ENCODE results near the gene PAX2. TPM values are rescaled to one million over a fixed set of nuclear protein-coding genes. Genes with fewer than 3 reads are reported as not detected.

Gene PAX2
- total RNA-seq, 2 donors from 2014 or later, result 0.93 to 0.99 TPM

DNA sequence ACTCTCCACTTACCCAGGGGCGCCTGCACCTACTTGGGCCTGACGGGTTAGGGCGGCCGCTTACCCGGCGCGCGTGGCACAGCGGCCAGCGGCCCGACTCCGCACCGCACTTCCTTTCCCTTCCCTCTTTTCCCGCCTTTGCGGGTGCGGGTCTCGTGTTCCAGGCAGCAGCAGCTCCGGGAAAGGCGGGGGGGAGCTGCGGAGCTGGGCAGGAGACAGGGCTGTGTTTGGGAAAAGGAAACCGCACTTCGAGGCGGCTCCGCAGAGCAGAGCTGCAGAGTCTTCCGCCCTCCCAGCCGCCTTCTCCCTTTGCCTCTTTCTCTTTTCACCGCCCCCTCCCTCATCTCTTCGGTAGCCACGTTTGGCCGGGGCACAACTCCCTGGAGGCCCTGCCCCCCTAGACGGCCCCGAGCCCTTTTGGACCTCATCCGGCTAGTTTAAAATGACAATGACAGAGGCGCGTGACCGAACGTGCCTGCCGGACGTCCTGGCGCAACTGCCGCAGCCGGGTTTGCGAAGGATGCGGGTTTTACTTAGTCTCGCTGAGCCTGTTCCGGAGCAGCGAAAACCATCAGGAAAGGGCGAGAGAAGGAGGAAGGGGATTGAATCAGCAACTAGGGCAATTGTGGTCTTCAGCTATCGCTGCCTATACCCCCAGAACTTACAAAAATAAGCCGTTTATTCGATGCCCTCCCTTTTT is 7.9 kb upstream of the PAX2 start:
- Mint-ChIP-seq H3K27me3 (ENCODE audit: insufficient read depth) (peaks cover 100% of the 10 kb centered on the region), H3K27ac (no peak overlapping the region), H3K4me3 (peak overlapping the region; percentile 53), H3K9me3 (no peaks in the 10 kb centered on the region), H3K4me1 (peaks cover 41% of the 10 kb centered on the region), H3K36me3 (ENCODE audit: low read depth) (no peaks in the 10 kb centered on the region)
- Histone ChIP-seq H3K36me3 (ENCODE audit: control insufficient read depth, insufficient read depth, low read length) (no peaks in the 10 kb centered on the region), H3K27me3 (ENCODE audit: control insufficient read depth, insufficient read depth, low read length, poor library complexity, severe bottlenecking) (peaks cover 100% of the 10 kb centered on the region), H3K4me1 (ENCODE audit: control insufficient read depth, insufficient read depth, low read length) (peaks cover 19% of the 10 kb centered on the region), H3K9me3 (ENCODE audit: control insufficient read depth, low read length) (no peaks in the 10 kb centered on the region), H3K27ac (ENCODE audit: low read depth, low read length) (no peak overlapping the region), H3K4me3 (ENCODE audit: low read length) (peak overlapping the region; percentile 70), H3K9ac (ENCODE audit: extremely low read depth, low read length, poor library complexity, severe bottlenecking) (no peak overlapping the region)
- TF ChIP-seq, protein P1, sequence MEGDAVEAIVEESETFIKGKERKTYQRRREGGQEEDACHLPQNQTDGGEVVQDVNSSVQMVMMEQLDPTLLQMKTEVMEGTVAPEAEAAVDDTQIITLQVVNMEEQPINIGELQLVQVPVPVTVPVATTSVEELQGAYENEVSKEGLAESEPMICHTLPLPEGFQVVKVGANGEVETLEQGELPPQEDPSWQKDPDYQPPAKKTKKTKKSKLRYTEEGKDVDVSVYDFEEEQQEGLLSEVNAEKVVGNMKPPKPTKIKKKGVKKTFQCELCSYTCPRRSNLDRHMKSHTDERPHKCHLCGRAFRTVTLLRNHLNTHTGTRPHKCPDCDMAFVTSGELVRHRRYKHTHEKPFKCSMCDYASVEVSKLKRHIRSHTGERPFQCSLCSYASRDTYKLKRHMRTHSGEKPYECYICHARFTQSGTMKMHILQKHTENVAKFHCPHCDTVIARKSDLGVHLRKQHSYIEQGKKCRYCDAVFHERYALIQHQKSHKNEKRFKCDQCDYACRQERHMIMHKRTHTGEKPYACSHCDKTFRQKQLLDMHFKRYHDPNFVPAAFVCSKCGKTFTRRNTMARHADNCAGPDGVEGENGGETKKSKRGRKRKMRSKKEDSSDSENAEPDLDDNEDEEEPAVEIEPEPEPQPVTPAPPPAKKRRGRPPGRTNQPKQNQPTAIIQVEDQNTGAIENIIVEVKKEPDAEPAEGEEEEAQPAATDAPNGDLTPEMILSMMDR (conservative IDR thresholded peaks at IDR 0.05), result no peak
- DNase-seq, result peak; percentile 83
- 1 to 2% methylated on average over 21 to 51 of the region's 51 CpGs for WGBS, 2 experiments (ENCODE audit: insufficient coverage in 1 of 2, insufficient read length in 1 of 2)

DNA sequence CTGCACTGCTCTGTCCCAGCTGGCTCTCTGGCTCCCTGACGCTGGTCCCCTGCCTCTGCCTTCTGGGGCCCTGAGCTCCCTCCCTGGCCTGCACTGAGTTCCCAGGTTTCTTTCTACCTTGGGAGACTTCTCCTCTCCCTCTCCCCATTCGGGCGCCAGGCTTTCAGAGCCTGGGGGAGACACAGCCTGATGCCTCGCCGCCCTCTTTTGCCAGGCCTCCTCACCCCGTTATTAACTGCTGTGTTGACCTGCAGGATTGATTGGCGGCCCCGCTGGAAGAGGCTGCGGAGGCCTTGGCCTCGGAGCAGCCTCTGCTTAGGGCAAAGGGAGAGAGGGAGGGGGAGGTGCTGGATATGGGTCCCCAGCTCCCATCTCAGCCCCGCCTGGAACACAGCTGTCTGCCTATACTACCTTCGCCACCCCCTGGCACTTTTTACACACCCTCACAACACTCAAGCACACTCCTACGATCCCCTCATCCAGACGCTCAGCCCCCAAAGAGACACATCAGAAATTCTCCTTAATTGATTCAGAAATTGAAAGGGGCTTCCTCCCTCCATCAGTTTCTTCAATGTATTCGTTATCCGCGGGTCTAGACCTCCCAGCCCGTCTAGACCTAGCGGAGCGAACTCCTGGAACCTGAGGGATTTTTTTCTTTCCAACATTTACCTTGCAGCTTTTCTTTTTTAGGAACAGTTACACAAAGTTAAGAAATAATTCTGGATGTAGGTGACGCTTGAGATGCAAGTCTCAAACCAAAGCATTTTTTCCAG is 7.1 kb upstream of the PAX2 start:
- no peaks in the 10 kb centered on the region for H3K36me3 ChIP-seq (ENCODE audit: control insufficient read depth, insufficient read depth, low read length)
- DNase-seq, result no peak
- peaks cover 100% of the 10 kb centered on the region for H3K27me3 Mint-ChIP-seq (ENCODE audit: insufficient read depth)
- H3K4me3 Mint-ChIP-seq, result peak overlapping the region; percentile 53
- TF ChIP-seq, protein P1 (conservative IDR thresholded peaks at IDR 0.05), result no peak
- no peaks in the 10 kb centered on the region for H3K36me3 Mint-ChIP-seq (ENCODE audit: low read depth)
- H3K9me3 Mint-ChIP-seq, result no peaks in the 10 kb centered on the region
- H3K9ac ChIP-seq (ENCODE audit: extremely low read depth, low read length, poor library complexity, severe bottlenecking), result no peak overlapping the region
- WGBS, 2 experiments (ENCODE audit: insufficient coverage in 1 of 2, insufficient read length in 1 of 2), result 5 to 6% methylated on average over 4 to 21 of the region's 21 CpGs
- H3K4me1 Mint-ChIP-seq, result peaks cover 35% of the 10 kb centered on the region
- no peaks in the 10 kb centered on the region for H3K9me3 ChIP-seq (ENCODE audit: control insufficient read depth, low read length)
- peak overlapping the region; percentile 70 for H3K4me3 ChIP-seq (ENCODE audit: low read length)
- H3K27ac Mint-ChIP-seq, result no peak overlapping the region
- H3K4me1 ChIP-seq (ENCODE audit: control insufficient read depth, insufficient read depth, low read length), result peaks cover 18% of the 10 kb centered on the region
- H3K27me3 ChIP-seq (ENCODE audit: control insufficient read depth, insufficient read depth, low read length, poor library complexity, severe bottlenecking), result peaks cover 100% of the 10 kb centered on the region
- no peak overlapping the region for H3K27ac ChIP-seq (ENCODE audit: low read depth, low read length)

DNA sequence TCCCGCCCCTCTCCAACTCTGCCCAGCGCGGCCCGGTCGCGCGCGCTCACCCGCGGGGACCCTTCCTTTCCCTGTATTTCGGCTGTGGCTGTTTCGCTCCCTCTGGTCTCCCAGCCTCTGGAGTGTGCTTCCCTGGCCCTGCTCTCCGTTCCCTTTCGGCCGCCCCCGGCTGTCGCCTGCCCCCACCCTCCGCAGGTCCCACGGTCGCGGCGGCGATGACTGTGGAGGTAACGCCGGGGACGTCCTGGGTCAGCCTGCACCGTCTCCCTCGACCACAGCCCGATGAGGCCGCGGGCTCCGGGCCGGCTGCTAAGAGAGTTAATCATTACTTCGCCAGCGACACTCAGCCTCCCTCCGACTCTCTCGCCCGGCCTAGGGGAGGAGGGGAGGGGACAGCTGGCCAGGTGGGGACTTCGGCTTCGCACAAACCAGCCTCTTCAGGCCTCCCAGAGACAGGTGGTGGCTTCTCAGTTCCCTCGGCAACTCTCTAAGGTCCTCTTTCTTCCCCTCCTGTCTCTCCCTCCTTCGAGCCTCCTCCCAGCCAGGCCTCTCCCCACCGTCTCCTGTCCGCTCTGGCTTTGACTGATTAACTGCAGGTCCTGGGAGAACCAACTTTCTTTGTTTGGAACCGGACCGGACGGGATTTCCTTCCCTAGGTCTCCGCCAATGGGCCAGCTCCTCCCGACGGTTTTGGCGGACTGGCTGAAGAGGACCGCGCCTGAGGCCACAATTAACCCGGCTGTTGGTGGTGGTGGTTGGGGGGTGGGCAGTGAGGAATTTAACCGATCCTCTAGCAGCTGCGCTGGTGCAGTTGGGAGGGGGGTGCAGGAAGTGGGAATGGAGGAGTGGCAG is 5.6 kb upstream of the PAX2 start:
- H3K9ac ChIP-seq (ENCODE audit: extremely low read depth, low read length, poor library complexity, severe bottlenecking), result no peak overlapping the region
- Mint-ChIP-seq H3K27ac (no peak overlapping the region), H3K27me3 (ENCODE audit: insufficient read depth) (peaks cover 100% of the 10 kb centered on the region), H3K9me3 (no peaks in the 10 kb centered on the region), H3K4me1 (peaks cover 34% of the 10 kb centered on the region), H3K4me3 (peak overlapping the region; percentile 53), H3K36me3 (ENCODE audit: low read depth) (no peaks in the 10 kb centered on the region)
- peak; percentile 89 for DNase-seq
- H3K9me3 ChIP-seq (ENCODE audit: control insufficient read depth, low read length), result no peaks in the 10 kb centered on the region
- 1 to 6% methylated on average over 18 to 56 of the region's 56 CpGs for WGBS, 2 experiments (ENCODE audit: insufficient coverage in 1 of 2, insufficient read length in 1 of 2)
- H3K36me3 ChIP-seq (ENCODE audit: control insufficient read depth, insufficient read depth, low read length), result no peaks in the 10 kb centered on the region
- peak overlapping the region; percentile 70 for H3K4me3 ChIP-seq (ENCODE audit: low read length)
- peaks cover 100% of the 10 kb centered on the region for H3K27me3 ChIP-seq (ENCODE audit: control insufficient read depth, insufficient read depth, low read length, poor library complexity, severe bottlenecking)
- TF ChIP-seq, protein P1 (conservative IDR thresholded peaks at IDR 0.05), result no peak
- peaks cover 18% of the 10 kb centered on the region for H3K4me1 ChIP-seq (ENCODE audit: control insufficient read depth, insufficient read depth, low read length)
- no peak overlapping the region for H3K27ac ChIP-seq (ENCODE audit: low read depth, low read length)

Measured in endodermal cell (in vitro differentiated cells).